H1 (cell line): Measurements from ENCODE around the gene HK2. TPM values are rescaled to one million over a fixed set of nuclear protein-coding genes. Genes with fewer than 3 reads are reported as not detected.

ENCODE experiments used
- CTCF ChIA-PET: fragments of 300-600 bp; sonication (Branson Sonifier 250); formaldehyde crosslinking; loops from one replicate; lab custom pipeline; 2021; ENCODE audit not compliant: partially characterized antibody; lab: Charles Lee
- POLR2A ChIA-PET: fragments of 300-600 bp; sonication (Branson Sonifier 250); formaldehyde crosslinking; loops from one replicate; lab custom pipeline; 2021; ENCODE audit warnings: inconsistent platforms; ENCODE audit not compliant: partially characterized antibody; lab: Charles Lee
- DNase-seq, 2 experiments: peaks; one replicate each; pipeline versions ENCODE4 v3.0.0 to v3.0.0-alpha.2; 2010 to 2022; ENCODE audit warnings: low spot score in 2 of 2, low read depth in 1 of 2, mixed read lengths in 1 of 2
- FAIRE-seq: peaks from 2 replicates; lab custom pipeline; 2011; peaks lifted over from hg19 to GRCh38; lab: Jason Lieb, UNC
- H2AFZ ChIP-seq: 2 replicates; pipeline ENCODE4 v1.8.1; 2012; ENCODE audit warnings: low read length, inconsistent platforms
- H2AK5ac ChIP-seq: 2 replicates; pipeline ENCODE4 v1.6.1; 2013; ENCODE audit warnings: low read depth, low read length
- H2BK120ac ChIP-seq: replicated peaks from 2 replicates; pipeline ENCODE3; 2013; ENCODE audit warnings: low read depth, low read length, inconsistent platforms
- H2BK12ac ChIP-seq: 2 replicates; pipeline ENCODE4 v1.6.1; 2013; ENCODE audit warnings: low read depth, low read length
- H2BK15ac ChIP-seq: 2 replicates; pipeline ENCODE4 v1.6.1; 2013; ENCODE audit warnings: low read length
- H2BK20ac ChIP-seq: 2 replicates; pipeline ENCODE4 v1.6.1; 2013; ENCODE audit warnings: low read length
- H2BK5ac ChIP-seq: 2 replicates; pipeline ENCODE4 v1.6.1; 2013; ENCODE audit warnings: low read depth, low read length
- H3K14ac ChIP-seq: 2 replicates; pipeline ENCODE4 v1.6.1; 2013; ENCODE audit warnings: inconsistent platforms; ENCODE audit not compliant: insufficient read length
- H3K18ac ChIP-seq: 2 replicates; pipeline ENCODE4 v1.6.1; 2013; ENCODE audit warnings: low read length; ENCODE audit errors: extremely low read depth
- H3K23ac ChIP-seq: 2 replicates; pipeline ENCODE4 v1.6.1; 2013; ENCODE audit warnings: inconsistent platforms; ENCODE audit not compliant: insufficient read length
- H3K23me2 ChIP-seq: 2 replicates; pipeline ENCODE4 v1.6.1; 2013; ENCODE audit warnings: low read depth, low read length
- H3K27ac ChIP-seq: 2 replicates; pipeline ENCODE4 v1.6.1; 2011; ENCODE audit warnings: low read depth, low read length, inconsistent platforms
- H3K27me3 ChIP-seq, 4 experiments: replicated peaks in 1 of 4; 1 replicate in 1 of 4; 2 replicates in 3 of 4; pipeline versions ENCODE4 v1.6.1 to v1.8.1; 2011 to 2013; ENCODE audit warnings: low read length in 3 of 4, mild to moderate bottlenecking in 3 of 4, inconsistent platforms in 2 of 4, mixed read lengths in 2 of 4, moderate library complexity in 1 of 4; ENCODE audit not compliant: control insufficient read depth in 3 of 4, insufficient read depth in 3 of 4; ENCODE audit errors: extremely low read depth in 1 of 4
- H3K36me3 ChIP-seq, 4 experiments: 2 replicates each; pipeline versions ENCODE4 v1.6.1 to v1.8.1; 2011 to 2013; ENCODE audit warnings: mild to moderate bottlenecking in 4 of 4, low read length in 3 of 4, moderate library complexity in 2 of 4, control low read depth in 1 of 4, inconsistent platforms in 1 of 4; ENCODE audit not compliant: insufficient read depth in 4 of 4, control insufficient read depth in 2 of 4
- H3K4ac ChIP-seq: replicated peaks from 2 replicates; pipeline ENCODE3; 2013; ENCODE audit warnings: low read length, low read depth, mixed read lengths, inconsistent platforms; ENCODE audit not compliant: insufficient read length
- H3K4me1 ChIP-seq, 4 experiments: replicated peaks in 1 of 4; 1 replicate in 1 of 4; 2 replicates in 3 of 4; pipeline versions ENCODE4 v1.6.1 to v1.8.1; 2011 to 2013; ENCODE audit warnings: low read length in 3 of 4, inconsistent platforms in 2 of 4, mixed read lengths in 1 of 4; ENCODE audit not compliant: insufficient read depth in 4 of 4, control insufficient read depth in 3 of 4
- H3K4me2 ChIP-seq, 2 experiments: 2 replicates each; pipeline versions ENCODE4 v1.6.1 to v1.8.1; 2011 to 2013; ENCODE audit warnings: low read depth in 2 of 2, low read length in 2 of 2, control low read depth in 1 of 2, inconsistent platforms in 1 of 2, mild to moderate bottlenecking in 1 of 2; ENCODE audit not compliant: insufficient read depth in 1 of 2
- H3K4me3 ChIP-seq, 4 experiments: fragments of 200-600, 300-600 bp in 1 of 4; sonication (generic), shearing (Covaris generic), sonication (Bioruptor Twin) in 1 of 4; 2 replicates each; pipeline versions ENCODE4 v1.5.1 to v1.8.1; 2011 to 2016; ENCODE audit warnings: low read length in 4 of 4, low read depth in 3 of 4, control low read depth in 2 of 4, inconsistent platforms in 2 of 4, mild to moderate bottlenecking in 2 of 4, mixed read lengths in 1 of 4, moderate library complexity in 1 of 4; ENCODE audit not compliant: insufficient read depth in 2 of 4; ENCODE audit errors: extremely low read depth in 1 of 4
- H3K56ac ChIP-seq: replicated peaks from 2 replicates; pipeline ENCODE3; 2013; ENCODE audit warnings: low read depth, mild to moderate bottlenecking, mixed read lengths, low read length, inconsistent platforms; ENCODE audit not compliant: insufficient read length
- H3K79me1 ChIP-seq: 2 replicates; pipeline ENCODE4 v1.6.1; 2013; ENCODE audit warnings: low read depth, low read length, control low read depth
- H3K79me2 ChIP-seq, 2 experiments: 2 replicates each; pipeline versions ENCODE4 v1.6.1 to v1.8.1; 2012 to 2013; ENCODE audit warnings: low read length in 2 of 2, mild to moderate bottlenecking in 2 of 2, inconsistent platforms in 1 of 2; ENCODE audit not compliant: insufficient read depth in 2 of 2, control insufficient read depth in 1 of 2
- H3K9ac ChIP-seq, 4 experiments: replicated peaks in 1 of 4; 1 replicate in 1 of 4; 2 replicates in 3 of 4; pipeline versions ENCODE4 v1.6.1 to v1.8.1; 2011 to 2013; ENCODE audit warnings: low read depth in 3 of 4, low read length in 3 of 4, control low read depth in 2 of 4, mild to moderate bottlenecking in 2 of 4, moderate library complexity in 2 of 4, inconsistent platforms in 1 of 4; ENCODE audit errors: extremely low read depth in 1 of 4
- H3K9me3 ChIP-seq, 2 experiments: 2 replicates each; pipeline versions ENCODE4 v1.6.1 to v1.8.1; 2012 to 2013; ENCODE audit warnings: mild to moderate bottlenecking in 2 of 2, moderate library complexity in 2 of 2, control low read depth in 1 of 2, inconsistent platforms in 1 of 2, low read depth in 1 of 2, low read length in 1 of 2, mixed read lengths in 1 of 2; ENCODE audit not compliant: insufficient read depth in 2 of 2
- H4K20me1 ChIP-seq, 2 experiments: replicated peaks in 1 of 2; 2 replicates each; pipeline versions ENCODE3 to v1.8.1; 2011 to 2013; ENCODE audit warnings: inconsistent platforms in 2 of 2, low read length in 2 of 2, mild to moderate bottlenecking in 1 of 2; ENCODE audit not compliant: insufficient read depth in 2 of 2, control insufficient read depth in 1 of 2
- H4K5ac ChIP-seq: 2 replicates; pipeline ENCODE4 v1.6.1; 2013; ENCODE audit warnings: low read length, low read depth, mixed read lengths, inconsistent platforms; ENCODE audit not compliant: insufficient read length
- H4K8ac ChIP-seq: 2 replicates; pipeline ENCODE4 v1.8.0; 2013; ENCODE audit warnings: mild to moderate bottlenecking, moderate library complexity, low read length, inconsistent platforms; ENCODE audit not compliant: insufficient read depth; ENCODE audit errors: extremely low read depth
- H4K91ac ChIP-seq: replicated peaks from 2 replicates; pipeline ENCODE3; 2013; ENCODE audit warnings: low read length, mixed read lengths, inconsistent platforms; ENCODE audit not compliant: insufficient read length
- CEBPB ChIP-seq: IDR thresholded peaks from 2 replicates; pipeline ENCODE4 v1.6.1; 2012; ENCODE audit warnings: low read depth, low read length
- CHD1 ChIP-seq: IDR thresholded peaks from 2 replicates; pipeline ENCODE4 v1.6.1; 2012; ENCODE audit warnings: low read depth, low read length, improper control_type of control experiment
- CHD2 ChIP-seq: IDR thresholded peaks from 2 replicates; pipeline ENCODE4 v1.6.1; 2012; ENCODE audit warnings: low read length, improper control_type of control experiment
- MAFK ChIP-seq: IDR thresholded peaks from 2 replicates; pipeline ENCODE4 v1.6.1; 2012; ENCODE audit warnings: low read depth, mild to moderate bottlenecking, improper control_type of control experiment, low read length
- RAD21 ChIP-seq, 2 experiments: IDR thresholded peaks in 1 of 2; conservative IDR thresholded peaks in 1 of 2; 2 replicates each; pipeline ENCODE4 v1.6.1; 2011; ENCODE audit warnings: low read depth in 2 of 2, low read length in 2 of 2, improper control_type of control experiment in 1 of 2, inconsistent platforms in 1 of 2, mild to moderate bottlenecking in 1 of 2, moderate library complexity in 1 of 2
- SAP30 ChIP-seq: fragments of 300-600 bp; sonication (generic); IDR thresholded peaks from 2 replicates; pipeline ENCODE4 v1.7.1; 2012; ENCODE audit warnings: low read length, moderate library complexity, mild to moderate bottlenecking, inconsistent platforms; ENCODE audit not compliant: insufficient read depth, insufficient replicate concordance
- SP1 ChIP-seq: IDR thresholded peaks from 2 replicates; pipeline ENCODE4 v1.6.1; 2011; ENCODE audit warnings: low read depth, low read length
- SRF ChIP-seq: IDR thresholded peaks from 2 replicates; pipeline ENCODE4 v1.6.1; 2011; ENCODE audit warnings: mild to moderate bottlenecking, low read depth, low read length, moderate library complexity
- SUZ12 ChIP-seq: fragments of 200-600 bp; sonication (generic); IDR thresholded peaks from 2 replicates; pipeline ENCODE4 v1.6.1; 2012; ENCODE audit warnings: mild to moderate bottlenecking, inconsistent platforms, low read length, moderate library complexity, mixed read lengths
- TAF7 ChIP-seq: optimal IDR thresholded peaks from 2 replicates; pipeline ENCODE3; 2011; ENCODE audit warnings: low read depth, mild to moderate bottlenecking, inconsistent platforms, low read length, moderate library complexity, borderline replicate concordance
- WGBS, 2 experiments: shearing (Covaris generic) in 1 of 2; methylation state at CpG; one replicate each; pipeline versions ENCODE4 v1.1.6 to v1.1.7; 2013 to 2015; ENCODE audit warnings: low lambda C conversion rate in 2 of 2, mixed read lengths in 2 of 2, inconsistent platforms in 1 of 2, low coverage in 1 of 2, missing lambda C conversion rate in 1 of 2; ENCODE audit not compliant: insufficient replicate concordance in 2 of 2, insufficient coverage in 1 of 2, insufficient read length in 1 of 2; ENCODE audit errors: extremely low coverage in 1 of 2, missing lambda C conversion rate in 1 of 2; 5-methylcytosine and 5-hydroxymethylcytosine counted together
- polyA plus RNA-seq, 7 experiments: library from polyadenylated mRNA; depleted of rRNA in 3 of 7; stranded (reverse) in 5 of 7; unstranded in 2 of 7; fragments of >200 nt in 5 of 7; fragments of 200-250 nt in 2 of 7; gene quantifications; 1 replicate in 5 of 7; 2 replicates in 1 of 7; 4 replicates in 1 of 7; pipeline versions ENCODE4 v1.2.1 to v1.2.3, GENCODE V29; 2011 to 2013; ENCODE audit warnings: missing spikeins in 2 of 7, mixed read lengths in 2 of 7
- total RNA-seq: library from RNA; stranded (reverse); fragmentation: NEBNext Ultra II Directional; extraction: Animal tissue kit (Norgen Biotek cat#: 25700); gene quantifications from 2 replicates; pipeline ENCODE4 v1.2.1, GENCODE V29; 2021
- TF ChIP-seq, protein P1 (sequence below): IDR thresholded peaks from 2 replicates; pipeline ENCODE4 v1.6.1; 2011; ENCODE audit warnings: low read depth, mild to moderate bottlenecking, low read length; ENCODE audit not compliant: insufficient read depth

Gene HK2
- total and polyA plus RNA-seq, 2 of the 8 experiments (the other 6 are each of a cell fraction or from before 2014, with no cell fraction given): 22.1 to 61.9 TPM

DNA sequence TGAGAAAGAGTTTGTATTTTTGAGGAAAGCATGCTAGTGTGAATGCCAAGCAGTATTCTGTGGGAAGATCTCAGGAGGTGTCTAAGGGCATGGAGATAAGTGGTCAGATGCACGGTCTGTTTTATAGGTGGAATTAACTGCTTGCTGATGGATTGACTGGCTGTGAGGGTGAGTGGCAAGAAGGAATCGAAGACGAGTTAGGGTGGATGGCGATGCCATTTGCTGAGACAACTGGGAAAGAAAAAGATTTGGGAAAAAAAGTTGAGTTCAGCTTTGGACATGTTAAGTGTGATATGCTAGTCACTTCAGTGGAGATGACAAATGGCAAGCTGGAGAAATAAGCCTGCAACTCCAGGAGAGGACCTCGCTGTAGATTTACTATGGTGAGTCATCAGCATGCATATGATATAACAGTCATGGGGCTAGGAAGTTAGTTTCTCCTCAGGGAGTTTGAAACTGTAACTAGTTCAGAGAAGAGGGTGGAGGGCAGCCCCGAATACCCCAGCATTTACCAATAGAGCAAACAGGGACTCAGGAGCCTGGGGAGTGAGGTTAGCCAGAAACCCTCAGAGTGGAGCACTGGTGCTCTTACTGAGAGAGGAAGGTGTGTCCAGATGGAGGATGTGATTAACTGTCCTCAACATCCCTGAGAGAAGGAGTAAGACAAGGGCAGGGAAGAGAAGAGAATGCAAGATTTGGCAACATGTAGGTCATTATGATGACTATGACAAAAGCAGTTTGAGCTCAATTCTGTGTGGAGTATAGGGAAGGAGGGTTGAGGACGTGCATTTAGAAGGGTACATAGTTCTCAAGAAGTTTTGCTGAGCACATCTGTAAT, 2.0 kb upstream of the HK2 start:
- no peaks in the 10 kb centered on the region for H3K36me3 ChIP-seq
- H2AK5ac ChIP-seq: no peak overlapping the region; the same call in 1 of the 2 replicates
- H3K4me3 ChIP-seq: no peak overlapping the region
- no peak overlapping the region for H2AFZ ChIP-seq
- no peak overlapping the region; a peak in 1 of 4 replicates for H3K4me2 ChIP-seq
- no peak overlapping the region for H2BK12ac ChIP-seq
- H3K27ac ChIP-seq: no peak overlapping the region
- H3K4ac ChIP-seq: no peak overlapping the region
- DNase-seq (no peak), FAIRE-seq (no peak)
- no peaks in the 10 kb centered on the region; the same call in 1 of the 2 replicates for H3K79me1 ChIP-seq
- no peak overlapping the region for H3K56ac ChIP-seq
- no peak overlapping the region for H3K18ac ChIP-seq
- no peak overlapping the region for H4K8ac ChIP-seq
- no peaks in the 10 kb centered on the region for H3K27me3 ChIP-seq
- no peak overlapping the region for H3K9ac ChIP-seq
- POLR2A ChIA-PET: interaction anchor here (0.5 to 7.8 kb wide), 2 partner anchors 17 to 241 kb away, joined by 3 to 95 read pairs; no protein-coding TSS in a partner anchor
- H2BK120ac ChIP-seq: no peak overlapping the region
- no peak overlapping the region for H4K5ac ChIP-seq
- H3K9me3 ChIP-seq: no peaks in the 10 kb centered on the region
- no peak overlapping the region for H2BK15ac ChIP-seq
- H4K20me1 ChIP-seq: peaks cover 6 to 12% of the 10 kb centered on the region in 2 experiments
- no peak overlapping the region for H2BK5ac ChIP-seq
- no peak overlapping the region for H4K91ac ChIP-seq
- CTCF ChIA-PET: interaction anchor here (0.7 to 7.1 kb wide), 4 partner anchors 9 to 118 kb away, joined by 3 to 49 read pairs (median 4); no protein-coding TSS in a partner anchor
- no peak overlapping the region for H2BK20ac ChIP-seq
- peaks cover 0 to 22% of the 10 kb centered on the region in 2 experiments; a peak in 2 of 4 replicates for H3K79me2 ChIP-seq
- H3K23ac ChIP-seq: no peak overlapping the region
- no peak overlapping the region for H3K14ac ChIP-seq
- H3K4me1 ChIP-seq: peaks cover 3 to 10% (median 4%) of the 10 kb centered on the region in 4 experiments; a peak in 6 of 7 replicates
- H3K23me2 ChIP-seq: peaks cover 11% of the 10 kb centered on the region; the same call in 1 of the 2 replicates
- 75% methylated on average over 7 of the region's 7 CpGs; no CpG with 5 or more reads in 1 of the 2 experiments for WGBS, 2 experiments
- TF ChIP-seq TAF7: no peak
- no peak for TF ChIP-seq CEBPB
- TF ChIP-seq RAD21 (IDR thresholded peaks at IDR 0.05 in 1 of 2, conservative IDR thresholded peaks at IDR 0.05 in 1 of 2; ENCODE audit: low read depth in 2 of 2, low read length in 2 of 2): no peak
- TF ChIP-seq CHD1: no peak
- TF ChIP-seq SUZ12: no peak
- TF ChIP-seq, protein P1, sequence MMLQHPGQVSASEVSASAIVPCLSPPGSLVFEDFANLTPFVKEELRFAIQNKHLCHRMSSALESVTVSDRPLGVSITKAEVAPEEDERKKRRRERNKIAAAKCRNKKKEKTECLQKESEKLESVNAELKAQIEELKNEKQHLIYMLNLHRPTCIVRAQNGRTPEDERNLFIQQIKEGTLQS: no peak
- no peak for TF ChIP-seq MAFK
- TF ChIP-seq SP1: no peak
- no peak for TF ChIP-seq SRF
- no peak for TF ChIP-seq CHD2
- TF ChIP-seq SAP30: no peak
